ENCODE data around the gene MAD1L1.
"Not testable (repeated sequence)": the region's sequence is repeated elsewhere in the genome, so short reads cannot be mapped to it uniquely, and the experiment has no call there.

MAD1L1 gene

DNA sequence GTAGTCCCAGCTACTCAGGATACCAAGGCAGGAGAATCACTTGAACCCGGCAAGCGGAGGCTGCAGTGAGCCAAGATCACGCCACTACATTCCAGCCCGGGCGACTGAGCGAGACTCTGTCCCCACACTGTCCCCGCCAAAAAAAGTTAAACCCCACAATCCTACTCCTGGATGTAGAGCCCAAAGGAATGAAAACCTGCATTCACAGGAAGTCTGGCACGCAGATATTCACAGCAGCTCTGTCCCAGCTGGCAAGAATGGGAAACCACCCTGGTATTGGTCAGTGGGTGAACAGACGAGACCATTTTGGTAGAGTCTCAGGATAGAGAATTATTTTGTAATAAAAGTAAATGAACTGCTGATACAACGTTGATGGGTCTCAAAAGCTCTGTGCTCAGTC lies 225.2 kb downstream of the MAD1L1 start:
- DNase-seq, result no peak

DNA sequence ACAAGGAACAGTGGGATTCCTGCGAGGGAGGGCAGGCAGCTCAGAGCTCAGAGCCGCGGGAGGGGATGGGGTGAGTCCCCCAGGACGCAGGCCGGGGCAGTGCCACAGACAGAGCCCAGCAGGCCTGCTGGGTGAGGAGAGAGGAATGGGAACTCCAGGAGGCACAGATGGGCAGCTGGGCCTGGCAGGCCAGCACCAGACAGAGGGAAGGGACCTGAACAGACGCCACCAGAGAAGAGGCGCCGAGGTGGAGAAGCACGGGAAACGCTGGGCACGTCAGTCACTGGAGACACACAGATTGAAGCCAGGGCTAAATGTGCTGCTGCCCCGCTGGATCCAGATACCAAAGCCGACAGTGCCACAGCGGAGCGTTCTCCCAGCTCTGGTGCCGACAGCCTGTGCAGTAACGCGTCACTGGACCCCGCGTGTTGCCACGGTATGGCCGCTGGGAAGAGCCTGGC lies 225.8 kb downstream of the MAD1L1 start:
- DNase-seq, result no peak

DNA sequence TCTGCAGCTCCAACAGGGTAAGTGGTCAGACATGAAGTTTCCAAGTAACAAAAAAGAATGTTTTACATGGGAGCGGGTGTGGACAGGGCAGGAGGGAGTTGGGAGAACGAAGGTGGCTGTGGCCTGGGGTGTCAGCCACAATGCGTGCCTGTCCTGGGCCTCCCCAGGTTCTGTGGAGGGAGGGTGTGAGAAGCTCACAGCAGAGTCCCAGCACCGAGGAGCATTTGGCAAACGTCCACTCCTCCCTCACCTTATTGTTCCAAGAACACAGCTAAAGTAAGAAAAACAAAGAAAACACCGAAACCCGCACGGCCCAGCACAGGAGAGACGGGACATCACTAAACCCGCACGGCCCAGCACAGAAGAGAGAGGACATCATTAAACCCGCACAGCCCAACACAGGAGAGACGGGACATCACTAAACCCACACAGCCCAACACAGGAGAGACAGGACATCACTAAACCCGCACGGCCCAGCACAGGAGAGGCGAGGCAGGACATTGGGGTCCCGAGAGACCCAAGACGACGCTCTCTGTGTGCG lies 226.4 kb downstream of the MAD1L1 start:
- no peak for DNase-seq

DNA sequence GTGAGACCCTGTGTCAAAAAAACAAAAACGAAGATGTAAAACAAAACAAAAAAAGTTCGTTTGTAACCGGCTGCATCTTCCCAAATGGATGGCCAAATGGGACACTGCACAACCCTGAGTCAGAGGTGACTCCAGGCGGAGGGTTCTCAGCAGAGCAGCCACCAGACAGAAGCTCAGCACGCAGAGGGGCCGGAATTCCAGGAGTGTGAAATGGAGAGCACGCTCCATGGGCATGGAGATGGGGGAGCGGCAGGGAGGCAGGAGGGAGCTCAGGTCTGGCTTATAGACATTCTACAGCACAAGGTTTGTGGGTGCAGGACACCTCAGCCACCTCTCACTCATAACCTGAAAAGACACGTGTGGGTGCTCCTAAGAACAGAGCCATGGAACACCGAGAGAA lies 227.0 kb downstream of the MAD1L1 start:
- DNase-seq, result no peak

DNA sequence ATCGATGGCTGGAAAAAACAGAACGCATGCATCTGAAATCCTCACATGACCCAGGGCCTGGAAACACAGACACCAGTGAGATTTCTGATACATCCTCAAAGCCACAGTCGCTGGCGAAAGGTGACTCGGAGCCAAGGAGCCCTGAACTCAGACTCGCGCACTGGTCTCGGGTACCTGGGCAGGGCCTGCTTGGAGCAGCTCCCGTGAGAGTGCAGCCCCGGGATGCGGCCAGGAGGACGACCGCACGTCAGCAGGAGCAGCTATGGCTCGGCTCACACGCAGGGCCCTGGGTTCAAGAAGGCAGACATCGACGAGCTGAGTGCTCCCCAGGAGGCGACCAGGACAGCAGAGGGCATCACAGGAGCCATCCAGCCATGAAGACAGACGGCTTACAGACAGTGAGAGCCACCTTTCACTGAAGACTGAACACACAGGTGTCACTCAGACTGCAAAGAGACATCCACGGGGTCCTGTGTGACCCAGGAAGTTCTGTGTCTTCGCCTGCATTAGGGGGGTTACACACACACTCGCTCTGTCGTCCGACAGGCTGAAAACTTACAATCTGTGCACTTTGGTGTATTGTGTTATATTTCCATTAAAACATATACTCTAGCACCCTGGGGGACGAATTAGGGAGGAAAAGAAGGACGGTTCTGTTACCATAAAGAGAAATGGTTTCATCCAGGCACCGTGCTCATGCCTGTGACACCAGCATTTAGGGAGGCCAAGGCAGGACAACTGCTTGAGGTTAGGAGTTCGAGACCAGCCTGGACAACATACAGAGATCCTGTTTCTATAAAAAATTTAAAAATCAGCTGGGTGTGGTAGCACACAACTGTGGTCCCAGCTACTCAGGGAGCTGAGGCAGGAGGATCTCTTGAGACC lies 227.7 kb downstream of the MAD1L1 start:
- no peak for DNase-seq

DNA sequence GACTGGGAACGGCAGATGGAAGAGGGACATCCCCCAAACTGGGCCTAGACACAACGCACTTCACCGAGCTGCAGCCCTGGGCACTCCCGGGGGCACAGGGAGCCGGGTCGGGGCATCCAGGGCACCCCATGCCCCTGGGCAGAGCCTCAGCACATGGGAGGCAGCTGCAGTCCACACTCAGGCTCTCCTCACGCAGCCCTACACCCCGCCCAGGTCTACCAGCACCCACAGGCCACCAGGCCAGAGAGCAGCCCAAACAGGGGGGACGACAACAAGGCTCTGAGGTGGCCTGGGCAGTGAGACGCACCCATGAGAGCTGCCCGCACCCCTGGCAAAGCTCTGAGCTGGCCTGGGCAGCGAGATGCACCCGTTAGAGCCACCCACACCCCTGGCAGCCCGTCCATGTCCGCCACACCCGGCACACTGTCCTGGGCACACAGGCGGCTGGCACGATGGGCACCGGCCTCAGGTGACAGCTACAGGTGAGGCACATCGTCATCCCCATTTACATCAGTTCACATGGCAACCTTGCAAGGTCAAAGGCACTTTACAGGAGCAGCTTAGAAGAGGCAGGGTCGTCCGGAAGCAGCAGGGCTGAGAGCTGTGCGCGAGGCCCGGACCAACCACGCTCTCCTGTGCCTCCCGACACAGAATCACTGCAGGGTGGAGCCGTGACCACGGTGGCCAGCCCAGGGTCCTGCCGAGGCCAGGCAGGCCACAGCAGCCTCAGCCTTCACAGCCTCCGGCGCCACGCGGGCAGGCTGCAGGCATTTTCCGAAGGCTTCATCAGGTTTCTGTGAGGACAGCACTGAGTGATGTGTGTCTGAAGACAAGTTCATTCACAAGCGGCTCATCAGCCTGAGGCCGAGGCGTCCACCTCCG lies 228.6 kb downstream of the MAD1L1 start:
- DNase-seq, result no peak

DNA sequence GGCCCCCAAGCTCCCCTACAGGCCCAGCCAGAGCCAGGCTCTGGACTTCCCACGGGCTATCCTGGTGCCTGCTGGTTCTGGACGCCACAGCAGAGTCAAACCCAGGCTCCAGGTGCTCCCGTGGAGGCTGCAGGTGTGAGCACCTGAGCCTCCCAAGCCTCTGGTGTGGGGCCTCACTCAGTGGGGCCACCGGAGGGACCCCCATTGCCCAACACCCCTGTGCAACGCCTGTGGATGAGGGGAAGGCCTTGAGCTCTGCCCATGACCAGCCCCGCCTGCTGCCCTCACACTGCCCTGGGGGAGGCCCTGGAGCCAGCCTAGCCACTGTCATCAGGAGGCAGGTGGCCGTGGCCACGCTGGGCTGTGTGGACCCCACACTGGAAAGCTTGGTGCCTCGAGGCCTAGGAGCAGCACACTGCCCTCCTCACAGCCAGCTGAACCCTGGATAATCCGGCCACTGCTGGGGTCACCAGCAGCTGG lies 229.3 kb downstream of the MAD1L1 start:
- DNase-seq, result no peak

DNA sequence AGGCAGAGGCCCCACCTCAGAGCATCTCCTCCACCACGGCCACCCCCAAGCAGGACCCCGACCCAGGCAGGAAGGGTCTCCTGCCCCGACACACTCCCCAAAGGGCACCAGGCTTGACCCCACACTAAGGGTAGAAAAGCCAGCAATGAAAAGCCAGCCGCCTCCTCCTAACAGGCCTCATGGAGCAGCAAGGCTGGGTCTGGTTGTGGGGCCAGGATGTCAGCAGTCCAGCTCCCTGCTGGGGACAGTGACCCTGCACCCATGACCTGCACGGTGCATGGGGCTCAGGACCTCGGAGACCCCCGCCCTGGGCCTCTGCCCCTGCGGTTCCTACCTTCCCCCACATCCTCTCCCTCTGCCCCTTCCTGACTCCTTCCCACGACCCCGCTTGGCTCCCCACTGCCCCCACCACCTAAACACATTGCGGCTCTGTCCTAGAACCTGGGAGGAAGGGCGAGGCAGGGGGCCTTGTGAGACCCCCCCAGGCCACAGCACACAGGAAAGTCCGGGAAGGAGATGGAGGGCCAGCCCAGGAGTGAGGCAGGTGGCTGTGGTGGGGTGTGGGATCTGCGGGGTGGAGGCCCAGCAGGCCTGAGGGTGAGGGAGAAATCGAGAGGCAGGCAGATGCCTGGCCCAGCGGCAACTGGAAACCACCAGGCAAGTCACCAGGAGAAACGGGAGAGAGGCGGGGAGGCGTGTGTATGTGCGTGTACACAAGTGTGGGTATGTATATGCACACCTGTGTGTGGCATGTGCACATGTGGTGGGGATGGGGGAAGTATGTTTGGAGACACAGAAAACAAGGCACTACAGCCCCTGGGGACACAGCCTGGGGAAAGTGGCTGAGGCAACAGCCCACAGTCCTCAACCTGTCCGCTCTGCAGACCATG lies 229.9 kb downstream of the MAD1L1 start:
- no peak for DNase-seq

DNA sequence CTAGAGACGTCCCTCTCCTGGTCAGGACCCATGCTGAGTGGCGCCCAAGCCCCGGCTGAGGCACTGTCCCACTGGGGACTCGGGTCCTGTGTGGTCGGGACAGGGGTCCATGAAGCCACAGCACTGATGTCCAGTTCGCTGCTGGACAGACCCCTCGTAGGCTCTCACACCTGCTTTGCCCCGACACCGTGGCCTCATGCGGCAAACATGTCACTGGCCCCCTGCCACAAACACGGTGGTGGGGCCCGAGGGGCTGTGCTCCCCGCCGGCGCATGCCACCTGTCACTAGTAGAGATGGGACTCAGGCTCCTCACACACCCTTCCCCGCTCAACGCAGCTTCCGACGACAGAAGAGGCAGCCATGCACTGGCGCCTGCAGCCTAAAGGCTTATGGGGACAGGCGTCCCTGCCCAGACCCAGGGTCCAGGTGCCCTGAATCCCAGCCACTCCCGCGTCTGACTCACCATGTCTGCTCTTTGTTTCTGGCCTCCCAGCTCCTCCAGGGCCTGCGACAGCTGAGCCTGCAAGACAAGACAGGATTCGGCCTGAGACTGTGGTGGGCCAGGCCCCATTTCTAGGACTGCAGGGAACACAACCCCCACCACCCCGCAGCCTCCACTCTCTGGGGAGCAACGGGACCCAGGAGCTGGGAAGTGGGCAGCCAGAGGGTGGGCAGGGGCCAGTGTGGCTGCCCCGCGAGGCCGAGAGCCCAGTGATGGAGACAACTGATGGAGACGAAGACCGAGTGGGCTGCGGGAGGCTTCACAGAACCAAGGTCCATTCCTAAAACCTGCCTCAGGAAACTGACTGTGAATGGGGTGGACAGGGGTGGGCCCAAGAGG lies 230.9 kb downstream of the MAD1L1 start:
- no peak for DNase-seq

DNA sequence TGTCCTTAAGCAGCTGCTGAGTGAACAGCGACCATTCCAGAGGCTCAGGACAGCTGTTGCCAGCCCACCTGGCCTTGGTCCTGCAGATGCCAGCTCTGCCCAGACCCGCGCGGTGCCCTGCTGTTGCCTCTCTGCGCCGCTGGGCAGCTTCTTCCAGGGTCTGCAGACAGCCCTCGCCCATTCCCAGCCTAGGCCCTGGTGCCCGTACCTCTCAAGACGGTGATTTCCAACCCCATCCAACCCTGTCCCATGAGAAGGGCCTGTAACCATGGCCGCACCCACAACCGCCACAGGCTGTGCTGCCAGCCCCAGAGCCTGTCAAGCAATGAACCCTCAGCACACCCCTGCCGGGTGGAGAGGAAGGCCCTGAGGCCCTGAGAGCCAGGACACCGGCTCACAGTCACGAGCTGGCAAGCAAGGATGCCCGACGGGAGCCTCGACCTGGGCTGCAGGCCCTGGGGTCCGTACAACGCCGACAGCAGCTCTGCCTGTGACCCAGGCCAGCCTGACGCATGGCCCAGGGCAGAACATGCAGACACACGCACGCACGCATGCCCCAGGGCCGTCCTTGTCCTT lies 231.9 kb downstream of the MAD1L1 start:
- DNase-seq, result no peak

DNA sequence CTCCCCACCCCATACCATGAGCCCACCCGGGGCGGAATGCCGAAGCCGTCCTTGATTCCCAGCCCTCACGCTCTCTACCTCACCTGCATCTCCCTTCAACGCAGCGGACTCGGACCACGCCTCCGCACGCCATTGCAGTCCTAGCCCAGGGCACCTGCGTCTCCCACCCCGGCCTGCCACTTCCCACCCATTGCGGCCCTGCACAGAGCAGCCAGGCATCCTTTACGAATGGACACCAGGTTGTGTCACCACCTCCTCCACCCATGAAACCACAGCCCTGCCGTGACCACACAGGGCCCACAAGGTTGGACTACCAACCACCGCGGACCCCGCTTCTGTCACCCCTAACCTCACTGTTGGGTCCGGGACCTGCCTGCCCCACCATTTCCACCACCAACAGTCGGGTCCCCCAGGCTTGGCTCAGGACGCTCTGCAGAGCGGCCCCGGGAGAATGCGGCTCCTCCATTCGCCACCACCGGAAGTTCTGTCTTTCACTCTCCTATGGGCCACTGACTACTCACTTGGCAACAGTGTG lies 232.5 kb downstream of the MAD1L1 start:
- DNase-seq, result no peak

DNA sequence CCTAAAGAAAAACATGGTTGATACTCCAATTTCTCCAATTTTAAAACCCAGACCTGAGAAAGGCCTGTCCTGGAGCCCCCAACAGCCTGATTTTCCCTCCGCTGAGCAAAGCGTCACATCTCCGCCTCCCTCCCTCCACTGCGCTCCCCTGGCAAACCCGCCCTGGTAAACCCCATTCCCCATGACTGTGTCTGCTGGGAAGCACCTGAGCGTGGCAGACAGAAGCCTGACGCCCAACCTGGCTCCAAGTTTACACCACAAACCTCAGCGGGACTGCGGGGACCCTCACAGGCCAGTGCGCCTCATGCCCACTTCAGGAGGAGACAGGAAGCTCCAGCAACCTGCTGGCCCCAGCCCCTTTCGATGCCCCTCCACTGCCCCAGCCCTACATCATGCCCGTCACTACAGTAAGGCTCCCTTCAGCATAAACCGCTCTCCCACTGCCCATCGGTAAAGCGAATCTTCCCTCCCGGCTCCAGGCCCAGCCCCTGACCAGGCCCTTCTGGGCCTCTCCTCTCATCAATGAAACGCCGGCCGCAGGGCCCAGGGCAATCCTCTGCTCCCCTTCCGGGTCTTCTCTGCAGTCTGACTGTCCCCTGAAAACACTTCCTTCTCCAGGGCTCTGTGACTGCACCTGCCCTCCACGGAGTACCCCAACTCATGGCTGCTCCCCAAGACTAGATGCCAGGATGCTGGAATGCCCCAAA lies 233.3 kb downstream of the MAD1L1 start:
- DNase-seq, result no peak

DNA sequence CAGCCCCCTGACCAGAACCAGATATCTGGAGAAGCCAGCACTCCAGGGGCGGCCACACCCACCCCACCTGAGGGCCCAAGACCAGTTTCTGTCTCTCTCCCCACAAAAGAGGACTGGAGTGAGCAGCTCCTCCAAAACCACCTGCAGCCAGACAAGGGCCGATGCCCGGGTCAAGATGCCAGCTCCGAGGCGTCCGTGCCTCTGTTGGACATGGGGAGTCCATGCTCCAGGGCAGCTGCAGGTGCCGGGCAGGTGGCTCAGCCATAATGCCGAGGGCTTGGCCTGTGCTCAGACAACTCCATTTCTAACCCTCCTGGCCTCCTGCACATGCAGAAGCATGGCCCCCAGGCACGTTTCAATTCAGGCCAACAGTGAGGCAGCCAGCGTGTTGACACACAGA lies 234.6 kb downstream of the MAD1L1 start:
- DNase-seq, result no peak

DNA sequence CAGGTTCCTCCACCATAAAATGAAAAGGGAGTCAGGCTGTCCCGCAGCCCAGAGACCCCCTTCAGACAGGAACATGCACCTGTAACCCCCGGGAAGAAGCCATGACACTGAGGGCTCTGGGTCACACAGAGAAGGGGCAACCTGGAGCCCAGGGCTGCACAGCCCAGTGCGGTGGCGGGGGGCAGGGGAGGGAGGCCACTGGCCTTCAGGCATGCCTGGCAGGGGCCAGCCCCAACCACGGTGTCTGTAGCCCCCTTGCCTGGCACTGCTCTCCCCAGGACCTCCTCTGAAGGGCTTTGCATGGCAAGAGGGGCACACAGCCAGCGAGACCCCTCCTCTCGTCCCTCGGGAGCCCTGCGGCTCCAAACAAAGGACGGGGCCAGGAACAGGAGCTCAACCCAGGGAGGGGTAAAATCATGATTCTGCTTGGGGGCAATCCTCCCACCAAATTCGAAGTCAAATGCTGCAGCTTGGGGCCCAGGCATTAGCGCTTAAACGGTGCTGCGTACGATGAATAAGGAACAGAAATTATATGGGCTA lies 235.1 kb downstream of the MAD1L1 start:
- DNase-seq, result no peak

DNA sequence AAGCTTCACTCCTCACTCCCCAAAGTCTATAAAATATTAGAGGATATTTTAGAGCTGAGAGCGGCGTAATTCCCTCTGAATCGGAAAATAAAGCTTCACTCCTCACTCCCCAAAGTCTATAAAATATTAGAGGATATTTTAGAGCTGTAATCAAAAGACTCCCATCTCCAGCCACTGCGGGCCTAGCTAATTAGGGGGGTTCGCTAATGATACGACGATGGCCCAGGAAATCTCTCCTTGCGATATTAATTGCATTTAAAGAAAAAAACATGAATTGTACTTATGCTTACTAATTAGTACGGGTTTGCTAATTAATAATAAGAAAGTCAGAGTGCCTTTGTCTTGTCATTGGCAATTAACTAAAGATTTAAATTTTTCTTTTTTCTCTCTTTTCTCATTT lies 235.9 kb downstream of the MAD1L1 start:
- DNase-seq, result no peak

DNA sequence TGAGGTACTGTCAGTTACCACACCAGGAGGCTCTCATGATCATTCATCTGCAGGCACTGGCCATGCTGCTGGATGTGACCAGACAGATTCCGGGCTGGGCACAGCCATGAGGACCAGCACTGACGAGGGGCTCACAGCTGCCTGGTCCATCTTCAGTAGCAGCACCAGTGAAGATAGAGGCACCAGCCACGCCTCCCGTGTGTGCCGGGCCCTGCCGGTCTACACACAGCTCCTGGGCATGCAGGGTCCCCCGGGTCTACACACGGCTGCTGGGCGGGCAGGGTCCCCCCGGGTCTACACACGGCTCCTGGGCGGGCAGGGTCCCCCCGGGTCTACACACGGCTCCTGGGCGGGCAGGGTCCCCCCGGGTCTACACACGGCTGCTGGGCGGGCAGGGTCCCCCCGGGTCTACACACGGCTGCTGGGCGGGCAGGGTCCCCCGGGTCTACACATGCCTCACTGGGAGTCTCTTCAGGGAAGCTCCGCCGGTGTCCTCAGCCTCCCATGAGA lies 236.8 kb downstream of the MAD1L1 start:
- DNase-seq, result not testable (repeated sequence)

DNA sequence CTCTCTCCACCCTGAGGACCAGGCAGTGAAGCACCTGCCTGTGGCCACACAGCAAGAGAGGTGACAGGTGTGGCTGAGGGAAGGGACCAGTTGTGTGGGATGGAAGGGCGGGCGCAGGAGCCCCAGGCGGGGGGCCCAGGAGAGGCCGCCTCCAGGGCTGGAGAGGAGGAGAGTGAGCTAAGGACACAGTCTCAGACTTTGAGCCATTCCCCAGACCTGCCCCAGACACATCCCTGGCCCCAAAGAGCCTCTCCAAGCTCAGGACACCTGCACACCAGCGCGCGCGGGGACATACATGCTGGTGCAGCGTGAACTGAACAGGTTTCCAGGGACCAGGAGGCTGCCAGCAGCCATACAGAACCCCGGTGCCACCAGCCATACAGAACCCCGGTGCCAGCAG lies 237.3 kb downstream of the MAD1L1 start:
- DNase-seq, result no peak

DNA sequence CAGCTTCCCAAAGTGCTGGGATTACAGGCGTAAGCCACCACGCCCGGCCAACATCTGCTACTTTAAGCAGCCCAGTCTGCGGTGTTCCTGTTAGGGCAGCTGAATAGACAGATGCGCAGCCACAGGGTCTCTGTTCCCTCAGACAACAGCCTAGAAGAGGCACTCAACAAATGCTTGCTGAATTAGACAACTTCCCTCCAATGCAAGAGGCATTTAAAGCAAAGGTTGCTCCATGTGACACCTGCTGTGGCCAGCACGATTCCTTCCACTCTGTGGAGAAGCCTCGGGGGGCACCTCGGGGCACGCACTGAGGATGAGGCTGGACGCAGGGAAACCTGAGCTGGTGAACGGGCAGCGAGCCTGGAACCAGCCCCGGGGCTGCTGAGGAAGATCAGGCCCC lies 237.8 kb downstream of the MAD1L1 start:
- DNase-seq, result no peak
